HepG2 (cell line): ENCODE results near the gene RPS25. TPM values are rescaled to one million over a fixed set of nuclear protein-coding genes. Genes with fewer than 3 reads are reported as not detected.

ENCODE experiments used
- ARID3A ChIP-seq: IDR thresholded peaks from 2 replicates; pipeline ENCODE4 v1.6.1; 2012; ENCODE audit warnings: low read depth, low read length, improper control_type of control experiment
- ARNTL ChIP-seq: sonication (generic); formaldehyde crosslinking; IDR thresholded peaks from 2 replicates; pipeline ENCODE4 v1.4.0; 2020; ENCODE audit warnings: mild to moderate bottlenecking, missing genetic modification reagents
- DBP ChIP-seq: sonication (generic); formaldehyde crosslinking; IDR thresholded peaks from 2 replicates; pipeline ENCODE4 v1.4.0; 2020; ENCODE audit warnings: missing genetic modification reagents; ENCODE audit errors: not compliant biosample characterization
- E2F1 ChIP-seq: sonication (generic); formaldehyde crosslinking; IDR thresholded peaks from 2 replicates; pipeline ENCODE4 v1.5.0; 2020; ENCODE audit warnings: missing genetic modification reagents
- FUBP1 ChIP-seq: sonication (generic); formaldehyde crosslinking; IDR thresholded peaks from 2 replicates; pipeline ENCODE4 v1.5.1; 2020; ENCODE audit warnings: missing genetic modification reagents, mild to moderate bottlenecking, borderline replicate concordance
- MXD4 ChIP-seq: IDR thresholded peaks from 2 replicates; pipeline ENCODE4 v1.6.1; 2016; ENCODE audit warnings: mild to moderate bottlenecking, missing biosample characterization, missing genetic modification reagents
- MXI1 ChIP-seq: IDR thresholded peaks from 3 replicates; pipeline ENCODE4 v1.6.1; 2012; ENCODE audit warnings: low read depth, low read length, inconsistent platforms, borderline replicate concordance
- PBX2 ChIP-seq: IDR thresholded peaks from 2 replicates; pipeline ENCODE4 v1.6.1; 2016; ENCODE audit warnings: control low read depth
- SMARCC2 ChIP-seq: fragments of 450-650 bp; IDR thresholded peaks from 2 replicates; pipeline ENCODE4 v1.6.1; 2017; ENCODE audit warnings: antibody characterized with exemption, mild to moderate bottlenecking
- SP5 ChIP-seq: IDR thresholded peaks from 2 replicates; pipeline ENCODE4 v1.6.1; 2016; ENCODE audit warnings: low read depth, borderline replicate concordance
- TEAD2 ChIP-seq: sonication (generic); formaldehyde crosslinking; IDR thresholded peaks from 2 replicates; pipeline ENCODE4 v1.9.0; 2021; ENCODE audit warnings: missing genetic modification reagents
- ZNF441 ChIP-seq: sonication (generic); formaldehyde crosslinking; IDR thresholded peaks from 2 replicates; pipeline ENCODE4 v1.7.0; 2021; ENCODE audit warnings: missing genetic modification reagents, borderline replicate concordance
- ZNF484 ChIP-seq: sonication (generic); formaldehyde crosslinking; IDR thresholded peaks from 2 replicates; pipeline ENCODE4 v1.5.1; 2020; ENCODE audit warnings: mild to moderate bottlenecking, low read depth, missing genetic modification reagents, borderline replicate concordance
- ZNF672 ChIP-seq: sonication (generic); formaldehyde crosslinking; IDR thresholded peaks from 2 replicates; pipeline ENCODE4 v1.8.1; 2022; ENCODE audit warnings: missing genetic modification reagents
- polyA plus RNA-seq, 8 experiments: library from polyadenylated mRNA; depleted of rRNA in 3 of 8; stranded (reverse) in 7 of 8; unstranded in 1 of 8; fragments of >200 nt; fragmentation: Illumina TruSeq in 4 of 8; extraction: Trizol in 4 of 8; gene quantifications; 2 replicates each; pipeline versions ENCODE4 v1.2.1 to v1.2.3, GENCODE V29; 2011 to 2016; ENCODE audit warnings: low read depth in 4 of 8, missing spikeins in 1 of 8, mixed read lengths in 1 of 8; ENCODE audit not compliant: insufficient read depth in 1 of 8
- total RNA-seq, 5 experiments: library from RNA; depleted of rRNA; stranded (reverse); fragments of >200 nt; fragmentation: Illumina TruSeq; extraction: Trizol; gene quantifications; 2 replicates each; pipeline ENCODE4 v1.2.3, GENCODE V29; 2016; ENCODE audit warnings: low read depth in 1 of 5
- TF ChIP-seq, protein P1 (sequence below): sonication (generic); formaldehyde crosslinking; IDR thresholded peaks from 2 replicates; pipeline ENCODE4 v1.4.0; 2020; ENCODE audit warnings: missing genetic modification reagents, mild to moderate bottlenecking, borderline replicate concordance
- TF ChIP-seq, protein P2 (sequence below): sonication (generic); formaldehyde crosslinking; IDR thresholded peaks from 2 replicates; pipeline ENCODE4 v1.4.0; 2020; ENCODE audit warnings: low read depth, mild to moderate bottlenecking, missing genetic modification reagents

The RPS25 gene
- total and polyA plus RNA-seq, 2 of the 13 experiments (the other 11 are each of a cell fraction or from before 2014, with no cell fraction given), result 839 to 1,415 TPM

GRCh38 chr11:119029340-119030028, 11.3 kb upstream of the RPS25 start (continued):
- TF ChIP-seq ARNTL (CRISPR knock-in tag) (0 out of 2 replicates have a peak, but pooled peaks have one; percentile 52), ZNF672 (CRISPR knock-in tag) (no peak), E2F1 (CRISPR knock-in tag) (no peak), ZNF484 (no peak), TEAD2 (no peak), SP5 (CRISPR knock-in tag) (0 out of 2 replicates have a peak, but pooled peaks have one; percentile 42), MXD4 (CRISPR knock-in tag) (no peak), SMARCC2 (no peak), ARID3A (no peak), DBP (CRISPR knock-in tag) (no peak), ZNF441 (CRISPR knock-in tag) (no peak), FUBP1 (no peak), MXI1 (peak; percentile 27; the same call in 1 of the 3 replicates), PBX2 (no peak)
- TF ChIP-seq, protein P1, sequence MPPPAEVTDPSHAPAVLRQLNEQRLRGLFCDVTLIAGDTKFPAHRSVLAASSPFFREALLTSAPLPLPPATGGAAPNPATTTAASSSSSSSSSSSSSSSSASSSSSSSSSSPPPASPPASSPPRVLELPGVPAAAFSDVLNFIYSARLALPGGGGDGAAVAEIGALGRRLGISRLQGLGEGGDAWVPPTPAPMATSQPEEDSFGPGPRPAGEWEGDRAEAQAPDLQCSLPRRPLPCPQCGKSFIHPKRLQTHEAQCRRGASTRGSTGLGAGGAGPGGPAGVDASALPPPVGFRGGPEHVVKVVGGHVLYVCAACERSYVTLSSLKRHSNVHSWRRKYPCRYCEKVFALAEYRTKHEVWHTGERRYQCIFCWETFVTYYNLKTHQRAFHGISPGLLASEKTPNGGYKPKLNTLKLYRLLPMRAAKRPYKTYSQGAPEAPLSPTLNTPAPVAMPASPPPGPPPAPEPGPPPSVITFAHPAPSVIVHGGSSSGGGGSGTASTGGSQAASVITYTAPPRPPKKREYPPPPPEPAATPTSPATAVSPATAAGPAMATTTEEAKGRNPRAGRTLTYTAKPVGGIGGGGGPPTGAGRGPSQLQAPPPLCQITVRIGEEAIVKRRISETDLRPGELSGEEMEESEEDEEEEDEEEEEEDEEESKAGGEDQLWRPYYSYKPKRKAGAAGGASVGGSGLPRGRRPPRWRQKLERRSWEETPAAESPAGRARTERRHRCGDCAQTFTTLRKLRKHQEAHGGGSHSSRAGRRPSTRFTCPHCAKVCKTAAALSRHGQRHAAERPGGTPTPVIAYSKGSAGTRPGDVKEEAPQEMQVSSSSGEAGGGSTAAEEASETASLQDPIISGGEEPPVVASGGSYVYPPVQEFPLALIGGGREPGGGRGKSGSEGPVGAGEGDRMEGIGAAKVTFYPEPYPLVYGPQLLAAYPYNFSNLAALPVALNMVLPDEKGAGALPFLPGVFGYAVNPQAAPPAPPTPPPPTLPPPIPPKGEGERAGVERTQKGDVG (CRISPR knock-in tag), result no peak
- TF ChIP-seq, protein P2, sequence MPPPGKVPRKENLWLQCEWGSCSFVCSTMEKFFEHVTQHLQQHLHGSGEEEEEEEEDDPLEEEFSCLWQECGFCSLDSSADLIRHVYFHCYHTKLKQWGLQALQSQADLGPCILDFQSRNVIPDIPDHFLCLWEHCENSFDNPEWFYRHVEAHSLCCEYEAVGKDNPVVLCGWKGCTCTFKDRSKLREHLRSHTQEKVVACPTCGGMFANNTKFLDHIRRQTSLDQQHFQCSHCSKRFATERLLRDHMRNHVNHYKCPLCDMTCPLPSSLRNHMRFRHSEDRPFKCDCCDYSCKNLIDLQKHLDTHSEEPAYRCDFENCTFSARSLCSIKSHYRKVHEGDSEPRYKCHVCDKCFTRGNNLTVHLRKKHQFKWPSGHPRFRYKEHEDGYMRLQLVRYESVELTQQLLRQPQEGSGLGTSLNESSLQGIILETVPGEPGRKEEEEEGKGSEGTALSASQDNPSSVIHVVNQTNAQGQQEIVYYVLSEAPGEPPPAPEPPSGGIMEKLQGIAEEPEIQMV, result 0 out of 2 replicates have a peak, but pooled peaks have one; percentile 22
